Rectal smooth muscle tissue (tissue), 1 donor: ENCODE data around the gene PRELID2.

Experiments
- H3K27ac ChIP-seq: one replicate; pipeline ENCODE4 v1.7.0; 2013; ENCODE audit warnings: low read depth, low read length, inconsistent platforms
- H3K27me3 ChIP-seq: one replicate; pipeline ENCODE4 v1.7.0; 2013; ENCODE audit warnings: low read length; ENCODE audit not compliant: control insufficient read depth, insufficient read depth
- H3K36me3 ChIP-seq: one replicate; pipeline ENCODE4 v1.7.0; 2013; ENCODE audit warnings: low read length; ENCODE audit not compliant: control insufficient read depth, insufficient read depth
- H3K4me1 ChIP-seq: one replicate; pipeline ENCODE4 v1.7.0; 2013; ENCODE audit warnings: low read length; ENCODE audit not compliant: control insufficient read depth, insufficient read depth
- H3K4me3 ChIP-seq: one replicate; pipeline ENCODE4 v1.7.0; 2013; ENCODE audit warnings: low read length
- H3K9ac ChIP-seq: one replicate; pipeline ENCODE4 v1.7.0; 2013; ENCODE audit warnings: low read length

PRELID2 gene

GRCh38 chr5:145780982-145781381 lies 54.2 kb downstream of the PRELID2 start:
- Histone ChIP-seq H3K9ac (no peak overlapping the region), H3K27ac (no peak overlapping the region), H3K27me3 (no peaks in the 10 kb centered on the region), H3K36me3 (peaks cover 2% of the 10 kb centered on the region), H3K4me3 (no peak overlapping the region), H3K4me1 (no peaks in the 10 kb centered on the region)

- Histone ChIP-seq H3K4me1 (no peaks in the 10 kb centered on the region), H3K36me3 (peaks cover 2% of the 10 kb centered on the region), H3K27ac (no peak overlapping the region), H3K4me3 (no peak overlapping the region), H3K9ac (no peak overlapping the region), H3K27me3 (no peaks in the 10 kb centered on the region)
Measured at GRCh38 chr5:145778144-145778900, 56.8 kb downstream of the PRELID2 start.

GRCh38 chr5:145777445-145778063 lies 57.6 kb downstream of the PRELID2 start:
- no peak overlapping the region for H3K9ac ChIP-seq
- H3K36me3 ChIP-seq = peaks cover 2% of the 10 kb centered on the region
- no peak overlapping the region for H3K27ac ChIP-seq
- H3K4me3 ChIP-seq = no peak overlapping the region
- no peaks in the 10 kb centered on the region for H3K4me1 ChIP-seq
- no peaks in the 10 kb centered on the region for H3K27me3 ChIP-seq

GRCh38 chr5:145776886-145777285 lies 58.3 kb downstream of the PRELID2 start:
- Histone ChIP-seq H3K36me3 (no peaks in the 10 kb centered on the region), H3K4me1 (no peaks in the 10 kb centered on the region), H3K27ac (no peak overlapping the region), H3K4me3 (no peak overlapping the region), H3K9ac (no peak overlapping the region), H3K27me3 (no peaks in the 10 kb centered on the region)

GRCh38 chr5:145775893-145776444 lies 59.2 kb downstream of the PRELID2 start:
- Histone ChIP-seq H3K36me3 (no peaks in the 10 kb centered on the region), H3K27ac (no peak overlapping the region), H3K27me3 (no peaks in the 10 kb centered on the region), H3K4me3 (no peak overlapping the region), H3K4me1 (no peaks in the 10 kb centered on the region), H3K9ac (no peak overlapping the region)

GRCh38 chr5:145775411-145775810 lies 59.7 kb downstream of the PRELID2 start:
- Histone ChIP-seq H3K27ac (no peak overlapping the region), H3K9ac (no peak overlapping the region), H3K27me3 (no peaks in the 10 kb centered on the region), H3K4me1 (no peaks in the 10 kb centered on the region), H3K4me3 (no peak overlapping the region), H3K36me3 (no peaks in the 10 kb centered on the region)

GRCh38 chr5:145774442-145774841 lies 60.7 kb downstream of the PRELID2 start:
- Histone ChIP-seq H3K9ac (no peak overlapping the region), H3K4me1 (no peaks in the 10 kb centered on the region), H3K27ac (no peak overlapping the region), H3K27me3 (no peaks in the 10 kb centered on the region), H3K4me3 (no peak overlapping the region), H3K36me3 (no peaks in the 10 kb centered on the region)

- no peak overlapping the region for H3K4me3 ChIP-seq
- no peaks in the 10 kb centered on the region for H3K4me1 ChIP-seq
- H3K27ac ChIP-seq = no peak overlapping the region
- no peak overlapping the region for H3K9ac ChIP-seq
- H3K27me3 ChIP-seq = no peaks in the 10 kb centered on the region
- no peaks in the 10 kb centered on the region for H3K36me3 ChIP-seq
Measured at GRCh38 chr5:145772466-145772865, 62.7 kb downstream of the PRELID2 start.

GRCh38 chr5:145768863-145769262 lies 66.3 kb downstream of the PRELID2 start:
- Histone ChIP-seq H3K4me1 (no peaks in the 10 kb centered on the region), H3K27me3 (no peaks in the 10 kb centered on the region)

GRCh38 chr5:145764325-145764724 lies 70.8 kb downstream of the PRELID2 start:
- Histone ChIP-seq H3K27me3 (no peaks in the 10 kb centered on the region), H3K4me3 (no peak overlapping the region), H3K4me1 (no peaks in the 10 kb centered on the region), H3K36me3 (no peaks in the 10 kb centered on the region), H3K27ac (no peak overlapping the region), H3K9ac (no peak overlapping the region)

More at GRCh38 chr5:145768863-145769262, 66.3 kb downstream of the PRELID2 start:
- Histone ChIP-seq H3K4me3 (no peak overlapping the region), H3K9ac (no peak overlapping the region), H3K36me3 (no peaks in the 10 kb centered on the region), H3K27ac (no peak overlapping the region)

- Histone ChIP-seq H3K4me3 (no peak overlapping the region), H3K27ac (no peak overlapping the region), H3K27me3 (no peaks in the 10 kb centered on the region), H3K9ac (no peak overlapping the region), H3K4me1 (no peaks in the 10 kb centered on the region), H3K36me3 (no peaks in the 10 kb centered on the region)
Measured at GRCh38 chr5:145762833-145763232, 72.3 kb downstream of the PRELID2 start.

GRCh38 chr5:145761254-145761653 lies 73.9 kb downstream of the PRELID2 start:
- no peak overlapping the region for H3K9ac ChIP-seq
- H3K36me3 ChIP-seq = no peaks in the 10 kb centered on the region
- no peaks in the 10 kb centered on the region for H3K27me3 ChIP-seq
- no peak overlapping the region for H3K27ac ChIP-seq
- no peaks in the 10 kb centered on the region for H3K4me1 ChIP-seq
- H3K4me3 ChIP-seq = no peak overlapping the region

- Histone ChIP-seq H3K36me3 (no peaks in the 10 kb centered on the region), H3K4me3 (no peak overlapping the region), H3K4me1 (no peaks in the 10 kb centered on the region), H3K27ac (no peak overlapping the region), H3K27me3 (no peaks in the 10 kb centered on the region), H3K9ac (no peak overlapping the region)
Measured at GRCh38 chr5:145760660-145761059, 74.5 kb downstream of the PRELID2 start.
